Measurements from ENCODE around the gene ICAM4. TPM values are rescaled to one million over a fixed set of nuclear protein-coding genes. Genes with fewer than 3 reads are reported as not detected.

Gene ICAM4
- total and polyA plus RNA-seq, 2 of the 13 experiments (the other 11 are each of a cell fraction or from before 2014, with no cell fraction given) = 2.9 to 4.0 TPM

GRCh38 chr19:10334588-10335351, 48.0 kb downstream of the ICAM4 start (continued):
- TF ChIP-seq AKNA (CRISPR knock-in tag; IDR thresholded peaks at IDR 0.05; ENCODE audit: borderline replicate concordance) (no peak), ZNF747 (CRISPR knock-in tag; IDR thresholded peaks at IDR 0.05; ENCODE audit: borderline replicate concordance) (peak; percentile 73; the same call in 1 of the 2 replicates), PPARG (CRISPR knock-in tag; conservative IDR thresholded peaks at IDR 0.05) (no peak), ZFP82 (CRISPR knock-in tag; IDR thresholded peaks at IDR 0.05; ENCODE audit: borderline replicate concordance) (no peak), REL (CRISPR knock-in tag; conservative IDR thresholded peaks at IDR 0.05) (no peak), THAP7 (CRISPR knock-in tag; IDR thresholded peaks at IDR 0.05) (peak; percentile 91), NFE2L2 (IDR thresholded peaks at IDR 0.05; ENCODE audit: low read length) (no peak), CREM (IDR thresholded peaks at IDR 0.05) (no peak; the same call in 1 of the 2 replicates), CREM (CRISPR knock-in tag; IDR thresholded peaks at IDR 0.05) (no peak), ZNF180 (CRISPR knock-in tag; IDR thresholded peaks at IDR 0.05; ENCODE audit: borderline replicate concordance, low read depth) (no peak), MXD1 (CRISPR knock-in tag; IDR thresholded peaks at IDR 0.05) (peak; percentile 77), IRF2 (CRISPR knock-in tag; IDR thresholded peaks at IDR 0.05) (peak; percentile 37), KLF15 (CRISPR knock-in tag; IDR thresholded peaks at IDR 0.05; ENCODE audit: borderline replicate concordance) (no peak), TOE1 (CRISPR knock-in tag; IDR thresholded peaks at IDR 0.05) (no peak), BCL6 (CRISPR knock-in tag; IDR thresholded peaks at IDR 0.05) (no peak), HOMEZ (CRISPR knock-in tag; IDR thresholded peaks at IDR 0.05; ENCODE audit: low read depth) (0 out of 2 replicates have a peak, but pooled peaks have one; percentile 25), ZNF724P (CRISPR knock-in tag; IDR thresholded peaks at IDR 0.05; ENCODE audit: borderline replicate concordance) (no peak), SCMH1 (CRISPR knock-in tag; IDR thresholded peaks at IDR 0.05; ENCODE audit: borderline replicate concordance) (no peak), NFKBIZ (CRISPR knock-in tag; IDR thresholded peaks at IDR 0.05) (no peak), YEATS2 (CRISPR knock-in tag; IDR thresholded peaks at IDR 0.05; ENCODE audit: borderline replicate concordance) (no peak), ZNF335 (CRISPR knock-in tag; IDR thresholded peaks at IDR 0.05) (no peak)
